Astrocyte of the cerebellum (primary cell): ENCODE measurements around the gene CTPS1.

Experiments used
- DNase-seq: peaks from one replicate; pipeline ENCODE4 v3.0.0-alpha.2; 2011; ENCODE audit warnings: low read depth
- H3K4me3 ChIP-seq: 2 replicates; pipeline ENCODE4 v1.5.1; 2011; ENCODE audit warnings: mild to moderate bottlenecking, low read depth, low read length, moderate library complexity
- in situ Hi-C: cut with HindIII; loops from 2 replicates; pipeline ENCODE4 v1.10.0; 2017; ENCODE audit warnings: low sequenced_read_pairs
- TF ChIP-seq, protein P1 (sequence below): IDR thresholded peaks from 2 replicates; pipeline ENCODE4 v1.5.1; 2012; ENCODE audit warnings: low read length, low read depth, moderate library complexity, mild to moderate bottlenecking; ENCODE audit errors: missing control alignments

The CTPS1 gene

DNA sequence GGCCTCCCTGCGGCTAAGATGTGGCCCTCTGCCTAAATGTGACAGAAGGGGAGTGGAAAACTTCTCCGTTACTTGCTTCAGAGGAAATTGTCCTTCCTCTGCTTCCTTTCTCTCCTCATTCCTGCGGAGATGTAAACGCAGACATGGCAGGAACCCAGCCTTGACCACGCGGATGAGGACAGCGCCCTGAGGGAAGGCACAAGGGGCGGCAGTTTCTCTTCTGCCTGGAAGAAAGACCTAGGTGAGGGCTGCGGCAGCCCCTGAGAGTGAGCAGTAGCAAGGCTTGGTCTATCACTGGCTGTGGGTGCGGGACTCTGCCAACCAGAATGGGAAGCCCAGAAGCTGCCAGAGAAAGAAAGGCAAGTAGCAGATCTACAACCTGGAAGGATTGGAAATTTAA lies 14.0 kb upstream of the CTPS1 start:
- TF ChIP-seq, protein P1, sequence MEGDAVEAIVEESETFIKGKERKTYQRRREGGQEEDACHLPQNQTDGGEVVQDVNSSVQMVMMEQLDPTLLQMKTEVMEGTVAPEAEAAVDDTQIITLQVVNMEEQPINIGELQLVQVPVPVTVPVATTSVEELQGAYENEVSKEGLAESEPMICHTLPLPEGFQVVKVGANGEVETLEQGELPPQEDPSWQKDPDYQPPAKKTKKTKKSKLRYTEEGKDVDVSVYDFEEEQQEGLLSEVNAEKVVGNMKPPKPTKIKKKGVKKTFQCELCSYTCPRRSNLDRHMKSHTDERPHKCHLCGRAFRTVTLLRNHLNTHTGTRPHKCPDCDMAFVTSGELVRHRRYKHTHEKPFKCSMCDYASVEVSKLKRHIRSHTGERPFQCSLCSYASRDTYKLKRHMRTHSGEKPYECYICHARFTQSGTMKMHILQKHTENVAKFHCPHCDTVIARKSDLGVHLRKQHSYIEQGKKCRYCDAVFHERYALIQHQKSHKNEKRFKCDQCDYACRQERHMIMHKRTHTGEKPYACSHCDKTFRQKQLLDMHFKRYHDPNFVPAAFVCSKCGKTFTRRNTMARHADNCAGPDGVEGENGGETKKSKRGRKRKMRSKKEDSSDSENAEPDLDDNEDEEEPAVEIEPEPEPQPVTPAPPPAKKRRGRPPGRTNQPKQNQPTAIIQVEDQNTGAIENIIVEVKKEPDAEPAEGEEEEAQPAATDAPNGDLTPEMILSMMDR = no peak
- in situ Hi-C loops = no loop called here
- no peak overlapping the region for H3K4me3 ChIP-seq
- no peak for DNase-seq

GRCh38 chr1:40966417-40966816 lies 13.1 kb upstream of the CTPS1 start:
- no peak overlapping the region for H3K4me3 ChIP-seq

DNA sequence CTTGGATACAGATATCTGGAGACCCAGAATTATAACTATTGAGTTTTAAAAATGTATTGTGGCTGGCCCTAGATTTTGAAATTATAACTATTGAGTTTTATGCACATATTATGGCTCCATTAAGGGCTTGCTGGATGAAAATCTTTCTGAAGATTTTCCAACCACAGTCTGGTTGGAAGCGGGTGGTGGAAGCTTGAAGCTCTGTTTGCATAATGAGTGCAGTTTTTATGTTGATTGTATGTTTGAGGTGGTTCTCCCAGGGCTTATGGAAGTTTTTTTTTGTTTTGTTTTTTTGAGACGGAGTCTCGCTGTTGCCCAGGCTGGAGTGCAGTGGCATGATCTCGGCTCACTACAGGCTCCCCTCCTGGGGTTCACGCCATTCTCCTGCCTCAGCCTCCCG lies 10.1 kb upstream of the CTPS1 start:
- TF ChIP-seq, protein P1 = no peak
- in situ Hi-C loops = no loop called here
- H3K4me3 ChIP-seq = no peak overlapping the region
- no peak for DNase-seq

More at GRCh38 chr1:40966417-40966816, 13.1 kb upstream of the CTPS1 start:
- no peak for DNase-seq
- TF ChIP-seq, protein P1 = no peak
- in situ Hi-C loops = no loop called here

DNA sequence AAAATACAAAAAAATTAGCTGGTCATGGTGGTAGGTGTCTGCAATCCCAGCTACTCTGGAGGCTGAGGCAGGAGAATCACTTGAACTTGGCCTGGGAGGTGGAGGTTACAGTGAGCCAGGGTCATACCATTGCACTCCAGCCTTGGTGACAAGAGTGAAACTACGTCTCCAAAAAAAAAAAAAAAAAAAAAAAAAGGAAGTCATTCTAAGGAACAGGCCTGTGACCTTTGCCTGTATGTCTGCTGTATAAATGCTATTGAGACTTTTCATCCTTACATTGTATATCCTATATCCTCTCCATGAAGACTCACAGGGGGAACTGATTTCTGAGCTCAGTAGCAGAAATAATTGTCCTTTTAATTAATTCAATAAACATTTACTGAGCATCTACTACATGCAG lies 7.5 kb upstream of the CTPS1 start:
- TF ChIP-seq, protein P1 = no peak
- H3K4me3 ChIP-seq = no peak overlapping the region
- in situ Hi-C loops = no loop called here
- no peak for DNase-seq

- H3K4me3 ChIP-seq = no peak overlapping the region
- DNase-seq = no peak
- in situ Hi-C loops = no loop called here
- TF ChIP-seq, protein P1 = no peak
Observed at GRCh38 chr1:40973912-40974311, 5.6 kb upstream of the CTPS1 start.

DNA sequence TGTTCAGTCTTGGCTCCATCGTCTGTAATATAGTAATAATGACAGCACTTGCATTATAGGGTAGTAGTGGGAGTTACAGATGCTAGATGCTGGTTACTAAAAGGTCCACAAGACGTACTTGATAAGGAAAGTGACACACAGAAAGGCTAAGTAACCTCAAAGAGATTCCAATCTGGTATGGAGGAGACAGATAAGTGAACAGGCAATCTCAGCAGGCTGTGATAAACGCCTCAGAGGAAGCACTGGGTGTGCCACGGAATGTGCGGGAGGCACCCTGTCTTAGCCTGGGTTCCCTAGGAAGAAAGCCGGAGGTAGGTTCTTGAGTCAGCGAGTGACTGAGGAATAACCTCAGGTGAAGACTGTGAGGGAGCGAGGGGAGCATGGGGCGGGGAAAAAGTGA lies 4.6 kb upstream of the CTPS1 start:
- in situ Hi-C loops = no loop called here
- no peak for DNase-seq
- H3K4me3 ChIP-seq = no peak overlapping the region
- TF ChIP-seq, protein P1 = no peak
